AG10803 (cell line): ENCODE measurements around the gene SLC25A41.

Source experiments
- DNase-seq: peaks from one replicate; pipeline ENCODE4 v3.0.0; 2010; ENCODE audit warnings: low read depth
- H3K4me3 ChIP-seq: 2 replicates; pipeline ENCODE4 v1.5.1; 2011; ENCODE audit warnings: mild to moderate bottlenecking, low read length, control low read depth
- CTCF ChIP-seq: conservative IDR thresholded peaks from 2 replicates; pipeline ENCODE4 v1.5.1; 2011; ENCODE audit warnings: mild to moderate bottlenecking, low read length, control low read depth, inconsistent platforms

Gene SLC25A41

GRCh38 chr19:6427131-6427530 lies 6.4 kb downstream of the SLC25A41 start:
- no peak for TF ChIP-seq CTCF
- no peak overlapping the region for H3K4me3 ChIP-seq
- no peak for DNase-seq

GRCh38 chr19:6425732-6426620 lies 7.6 kb downstream of the SLC25A41 start:
- peak overlapping the region; percentile 43 for H3K4me3 ChIP-seq
- TF ChIP-seq CTCF, result no peak
- DNase-seq, result no peak

DNA sequence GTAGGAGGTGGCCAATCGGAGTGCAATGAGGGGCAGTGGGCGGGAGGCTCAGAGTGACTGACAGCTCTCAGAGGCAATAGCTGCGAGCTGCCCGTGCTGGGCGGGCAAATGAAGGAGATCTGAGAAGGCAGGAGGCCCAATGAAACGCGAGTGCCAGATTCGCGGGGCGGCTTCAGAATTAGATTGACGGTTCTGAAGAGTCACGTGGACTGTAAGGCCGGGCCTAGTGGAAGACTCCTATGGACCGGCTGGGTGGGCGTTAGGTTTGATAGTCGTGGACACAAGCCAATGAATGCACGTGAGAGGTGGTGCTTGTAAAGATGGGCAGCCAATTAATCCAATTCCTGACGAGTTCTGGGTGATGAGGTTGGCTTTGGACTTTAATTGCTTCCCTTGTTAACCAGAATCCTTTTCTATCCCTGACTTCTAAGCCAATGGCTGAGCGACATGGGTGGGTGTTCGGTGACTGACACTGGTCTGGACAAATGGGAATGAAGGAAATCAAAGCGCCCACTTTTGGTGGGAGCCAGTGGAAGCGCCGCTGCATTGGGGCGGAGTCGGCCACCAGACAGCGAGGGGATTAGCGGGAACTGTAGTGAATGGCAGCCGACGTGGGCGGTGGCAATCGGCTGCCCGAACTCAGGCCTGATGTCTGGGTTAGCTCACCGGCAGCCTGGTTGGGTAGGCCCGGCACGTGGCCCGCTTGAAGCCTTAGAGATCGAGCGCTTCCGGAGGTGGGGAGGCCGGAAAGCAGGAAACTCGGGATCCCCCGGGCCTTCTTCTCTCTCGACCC lies 8.4 kb downstream of the SLC25A41 start:
- peak overlapping the region; percentile 43 for H3K4me3 ChIP-seq
- DNase-seq, result peak; percentile 100
- TF ChIP-seq CTCF, result no peak

DNA sequence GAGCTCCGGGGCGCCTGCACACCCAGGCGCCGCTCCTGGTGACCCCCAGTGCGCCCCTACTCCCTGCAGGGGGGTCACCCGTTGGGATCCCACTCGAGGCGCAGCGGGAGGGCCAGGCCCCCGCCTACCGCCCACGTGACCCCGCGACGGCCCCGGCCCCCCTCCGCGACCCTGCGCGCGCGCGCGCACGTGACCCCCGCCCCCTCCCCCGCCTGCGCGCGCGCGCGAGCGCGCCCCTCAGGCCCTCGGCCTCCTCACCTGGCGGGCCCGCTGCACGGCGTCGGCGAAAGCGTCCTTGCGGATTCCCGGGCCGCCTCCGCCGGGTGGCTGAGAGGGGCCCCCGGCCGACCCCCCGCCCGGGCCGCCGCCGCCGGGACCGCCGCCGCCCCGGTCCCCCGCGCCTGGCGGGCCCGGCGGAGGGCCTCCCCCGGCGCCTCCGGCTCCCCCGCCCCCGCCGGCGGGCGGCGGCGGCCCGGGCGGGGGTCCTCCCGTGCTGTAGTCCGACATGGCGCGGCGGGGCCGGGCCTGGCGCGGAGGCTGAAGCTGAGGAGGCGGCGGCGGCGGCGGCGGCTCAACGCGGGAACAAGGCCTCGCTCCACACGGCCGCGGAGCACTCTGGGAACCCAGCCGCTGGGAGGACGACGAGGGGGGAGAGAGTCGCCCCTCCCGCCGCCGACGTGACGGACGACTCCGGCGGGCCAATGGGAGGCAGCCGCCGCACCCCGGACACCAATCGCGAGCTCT lies 9.2 kb downstream of the SLC25A41 start, which contains the start of gene KHSRP:
KHSRP (minus strand) TSS at position 617 of the 744 bp plus-strand sequence; CDS start at position 507, 110 bp downstream.
- peak within 1 kb of the TSS; percentile 97 for H3K4me3 ChIP-seq
- no peak for DNase-seq
- no peak for TF ChIP-seq CTCF

DNA sequence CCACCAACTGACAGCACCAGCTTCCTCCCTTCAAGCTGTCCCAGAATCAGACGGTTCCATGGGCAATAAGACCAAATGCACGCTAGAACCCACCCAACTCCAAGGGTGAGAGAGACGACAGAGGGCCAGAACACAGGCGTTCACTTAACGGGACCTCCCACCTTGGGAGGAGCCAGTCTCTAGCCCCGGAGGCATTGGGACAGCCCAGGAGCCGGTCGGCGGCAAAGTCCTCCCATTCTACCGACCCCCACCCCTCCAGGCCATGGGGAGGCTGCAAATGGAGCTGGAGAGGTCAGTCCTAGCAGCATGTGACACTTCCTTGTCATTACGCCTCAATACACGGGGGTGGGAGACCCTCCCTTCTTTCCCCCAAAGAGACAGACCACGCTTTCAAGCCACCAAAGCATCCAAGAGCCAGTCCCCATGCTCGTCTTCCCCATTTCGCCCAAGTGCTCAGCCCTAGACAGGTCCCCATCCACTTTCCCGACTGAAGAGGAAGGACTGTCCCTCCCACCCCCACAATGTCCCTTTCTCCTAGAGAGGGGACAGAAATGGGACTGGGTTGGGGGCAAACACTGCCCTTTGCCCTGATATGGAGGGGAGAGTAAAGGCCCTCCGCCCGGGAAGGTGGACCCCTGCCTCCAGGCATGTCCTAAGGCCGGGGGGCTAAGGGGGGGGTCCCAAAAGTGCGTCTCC lies 9.9 kb downstream of the SLC25A41 start:
- no peak for TF ChIP-seq CTCF
- DNase-seq, result peak; percentile 47
- H3K4me3 ChIP-seq, result peak overlapping the region; percentile 97
